ENCODE measurements around the gene C12orf42. TPM values are rescaled to one million over a fixed set of nuclear protein-coding genes. Genes with fewer than 3 reads are reported as not detected.
"Not testable (repeated sequence)": the region's sequence is repeated elsewhere in the genome, so short reads cannot be mapped to it uniquely, and the experiment has no call there.

Gene C12orf42
- polyA plus RNA-seq, 3 donors from 2014 or later, result 0.14 to 0.50 TPM; not detected in 1

- Mint-ChIP-seq H3K4me1 (peaks cover 0 to 3% of the 10 kb centered on the region in 2 donors), H3K36me3 (peaks cover 0 to 15% (median 0%) of the 10 kb centered on the region in 3 donors), H3K27ac (no peak overlapping the region), H3K9me3 (peaks cover 3 to 32% (median 18%) of the 10 kb centered on the region in 6 donors), H3K4me3 (no peak overlapping the region), H3K27me3 (ENCODE audit: low read depth in 3 of 3) (peaks cover 0 to 2% (median 2%) of the 10 kb centered on the region in 3 donors)
- no peak for DNase-seq
Measured at GRCh38 chr12:103431387-103431786, 64.4 kb downstream of the C12orf42 start.

DNA sequence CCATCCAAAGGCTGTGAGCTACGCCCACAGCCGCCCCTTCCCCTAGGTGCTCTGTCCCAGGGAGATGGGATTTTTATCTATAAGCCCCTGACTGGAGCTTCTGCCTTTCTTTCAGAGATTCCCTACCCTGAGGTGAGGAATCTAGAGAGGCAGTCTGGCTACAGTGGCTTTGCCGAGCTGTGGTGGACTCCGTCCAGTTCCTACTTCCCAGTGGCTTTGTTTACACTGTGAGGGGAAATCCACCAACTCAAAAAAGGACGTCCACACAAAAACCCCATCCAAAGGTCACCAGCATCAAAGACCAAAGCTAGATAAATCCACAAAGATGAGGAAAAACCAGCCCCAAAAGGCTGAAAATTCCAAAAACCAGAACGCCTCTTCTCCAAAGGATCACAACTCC, 70.1 kb downstream of the C12orf42 start:
- not testable (repeated sequence) for H3K4me1 Mint-ChIP-seq; DNase-seq; H3K27me3 Mint-ChIP-seq (ENCODE audit: low read depth in 3 of 3); H3K27ac Mint-ChIP-seq; H3K4me3 Mint-ChIP-seq
- peaks cover 0 to 20% (median 0%) of the 10 kb centered on the region in 3 donors for H3K36me3 Mint-ChIP-seq
- peaks cover 5 to 26% (median 11%) of the 10 kb centered on the region in 6 donors for H3K9me3 Mint-ChIP-seq

DNA sequence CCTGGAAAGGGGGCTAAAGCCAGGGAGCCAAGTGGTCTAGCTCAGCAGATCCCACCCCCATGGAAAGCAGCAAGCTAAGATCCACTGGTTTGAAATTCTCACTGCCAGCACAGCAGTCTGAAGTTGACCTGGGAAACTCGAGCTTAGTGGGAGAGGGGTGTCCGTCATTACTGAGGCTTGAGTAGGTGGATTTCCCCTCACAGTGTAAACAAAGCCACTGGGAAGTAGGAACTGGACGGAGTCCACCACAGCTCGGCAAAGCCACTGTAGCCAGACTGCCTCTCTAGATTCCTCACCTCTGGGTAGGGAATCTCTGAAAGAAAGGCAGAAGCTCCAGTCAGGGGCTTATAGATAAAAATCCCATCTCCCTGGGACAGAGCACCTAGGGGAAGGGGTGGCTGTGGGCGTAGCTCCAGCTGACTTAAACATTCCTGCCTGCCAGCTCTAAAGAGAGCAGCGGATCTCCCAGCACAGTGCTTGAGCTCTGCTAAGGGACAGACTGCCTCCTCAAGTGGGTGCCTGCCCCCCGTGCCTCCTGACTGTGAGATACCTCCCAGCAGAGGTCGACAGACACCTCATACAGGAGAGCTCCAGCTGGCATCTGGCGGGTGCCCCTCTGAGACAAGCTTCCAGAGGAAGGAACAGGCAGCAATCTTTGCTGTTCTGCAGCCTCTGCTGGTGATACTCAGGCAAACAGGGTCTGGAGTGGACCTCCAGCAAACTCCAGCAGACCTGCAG, 70.8 kb downstream of the C12orf42 start:
- H3K4me3 Mint-ChIP-seq; H3K27me3 Mint-ChIP-seq (ENCODE audit: low read depth in 3 of 3); H3K27ac Mint-ChIP-seq; H3K4me1 Mint-ChIP-seq; DNase-seq: not testable (repeated sequence)
- H3K9me3 Mint-ChIP-seq, result peaks cover 3 to 24% (median 11%) of the 10 kb centered on the region in 6 donors
- peaks cover 0 to 20% (median 0%) of the 10 kb centered on the region in 3 donors for H3K36me3 Mint-ChIP-seq

DNA sequence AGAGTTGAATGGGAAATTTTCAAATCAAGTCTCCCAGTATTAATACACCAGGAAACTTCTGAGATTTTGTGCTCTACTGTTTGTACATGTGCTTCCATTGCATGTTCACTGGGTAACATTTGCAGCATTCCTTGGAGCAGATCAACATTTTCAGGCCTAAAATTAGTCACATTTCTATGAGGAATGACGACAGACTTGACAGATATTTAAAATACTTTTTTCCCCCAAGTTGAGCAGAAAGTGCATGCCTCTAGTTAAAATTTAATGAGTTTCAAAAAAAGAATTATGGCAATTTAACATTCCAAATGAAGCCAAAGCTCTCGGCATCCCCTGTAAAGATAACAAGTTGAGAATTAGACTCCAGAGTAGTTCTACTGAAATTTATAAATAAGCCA, 72.3 kb downstream of the C12orf42 start:
- Mint-ChIP-seq H3K27ac (no peak overlapping the region), H3K9me3 (peaks cover 2 to 24% (median 10%) of the 10 kb centered on the region in 6 donors), H3K36me3 (peaks cover 0 to 20% (median 0%) of the 10 kb centered on the region in 3 donors), H3K4me1 (peaks cover 0 to 4% of the 10 kb centered on the region in 2 donors), H3K4me3 (no peak overlapping the region), H3K27me3 (ENCODE audit: low read depth in 3 of 3) (peaks cover 0 to 2% (median 0%) of the 10 kb centered on the region in 3 donors)
- DNase-seq, result no peak

- H3K27ac Mint-ChIP-seq, result no peak overlapping the region
- no peak overlapping the region for H3K4me3 Mint-ChIP-seq
- peaks cover under 1 to 20% (median 8%) of the 10 kb centered on the region in 6 donors for H3K9me3 Mint-ChIP-seq
- H3K27me3 Mint-ChIP-seq (ENCODE audit: low read depth in 3 of 3), result peaks cover 0 to 2% (median 0%) of the 10 kb centered on the region in 3 donors
- H3K4me1 Mint-ChIP-seq, result peaks cover 0 to 4% of the 10 kb centered on the region in 2 donors
- H3K36me3 Mint-ChIP-seq, result peaks cover 0 to 15% (median 0%) of the 10 kb centered on the region in 3 donors
- DNase-seq, result no peak
Measured at GRCh38 chr12:103422746-103423515, 72.8 kb downstream of the C12orf42 start.

DNA sequence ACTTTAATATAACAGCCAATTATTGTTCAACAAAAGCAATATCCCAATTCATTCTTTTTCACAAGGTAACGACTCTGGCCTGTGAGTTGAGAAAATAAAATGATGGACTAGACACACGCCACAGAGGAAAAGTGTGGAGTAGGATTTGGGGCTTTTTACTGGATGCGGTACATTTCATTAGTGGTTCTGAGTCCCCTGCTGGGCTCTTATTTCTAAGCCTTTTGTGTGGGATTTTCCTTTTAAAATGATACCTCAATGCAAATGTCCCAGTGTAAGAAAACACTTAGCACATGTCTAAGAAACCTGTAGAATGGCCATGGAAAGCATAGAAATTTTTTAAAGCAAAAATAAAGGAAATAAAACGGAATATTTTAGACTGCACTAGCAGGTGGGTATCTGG, 73.4 kb downstream of the C12orf42 start:
- H3K4me1 Mint-ChIP-seq, result peaks cover 0 to 1% of the 10 kb centered on the region in 2 donors
- no peak overlapping the region for H3K27ac Mint-ChIP-seq
- H3K36me3 Mint-ChIP-seq, result peaks cover 0 to 12% (median 0%) of the 10 kb centered on the region in 3 donors

GRCh38 chr12:103421402-103421801, 74.4 kb downstream of the C12orf42 start:
- DNase-seq, result no peak
- H3K27me3 Mint-ChIP-seq (ENCODE audit: low read depth in 3 of 3), result peaks cover 0 to 2% (median 0%) of the 10 kb centered on the region in 3 donors
- H3K36me3 Mint-ChIP-seq, result peaks cover 0 to 10% (median 0%) of the 10 kb centered on the region in 3 donors
- H3K4me1 Mint-ChIP-seq, result peaks cover 0 to 1% of the 10 kb centered on the region in 2 donors
- H3K4me3 Mint-ChIP-seq, result no peak overlapping the region
- no peak overlapping the region for H3K27ac Mint-ChIP-seq
- peaks cover 0 to 6% (median 3%) of the 10 kb centered on the region in 6 donors for H3K9me3 Mint-ChIP-seq

More for the DNA sequence above, 73.4 kb downstream of the C12orf42 start:
- peaks cover 0 to 14% (median 4%) of the 10 kb centered on the region in 6 donors for H3K9me3 Mint-ChIP-seq
- DNase-seq, result no peak
- H3K27me3 Mint-ChIP-seq (ENCODE audit: low read depth in 3 of 3), result peaks cover 0 to 2% (median 0%) of the 10 kb centered on the region in 3 donors
- H3K4me3 Mint-ChIP-seq, result no peak overlapping the region

- Mint-ChIP-seq H3K27ac (no peak overlapping the region), H3K9me3 (peaks cover 0 to 2% (median 0%) of the 10 kb centered on the region in 6 donors), H3K4me1 (no peaks in the 10 kb centered on the region), H3K27me3 (ENCODE audit: low read depth in 3 of 3) (peaks cover 0 to 2% (median 0%) of the 10 kb centered on the region in 3 donors), H3K4me3 (no peak overlapping the region), H3K36me3 (no peaks in the 10 kb centered on the region)
- DNase-seq, result no peak
Measured at GRCh38 chr12:103415681-103416080, 80.1 kb downstream of the C12orf42 start.

- H3K27me3 Mint-ChIP-seq (ENCODE audit: low read depth in 3 of 3), result peaks cover 0 to 1% (median 0%) of the 10 kb centered on the region in 3 donors
- H3K36me3 Mint-ChIP-seq, result no peaks in the 10 kb centered on the region
- peaks cover 0 to 6% (median 0%) of the 10 kb centered on the region in 6 donors for H3K9me3 Mint-ChIP-seq
- H3K27ac Mint-ChIP-seq, result no peak overlapping the region
- no peak for DNase-seq
- H3K4me3 Mint-ChIP-seq, result no peak overlapping the region
- no peaks in the 10 kb centered on the region for H3K4me1 Mint-ChIP-seq
Measured at GRCh38 chr12:103401421-103401820, 94.3 kb downstream of the C12orf42 start.

GRCh38 chr12:103399986-103400385, 95.8 kb downstream of the C12orf42 start:
- Mint-ChIP-seq H3K36me3 (no peaks in the 10 kb centered on the region), H3K27ac (no peak overlapping the region), H3K4me3 (no peak overlapping the region), H3K9me3 (peaks cover 0 to 6% (median 0%) of the 10 kb centered on the region in 6 donors), H3K27me3 (ENCODE audit: low read depth in 3 of 3) (no peaks in the 10 kb centered on the region), H3K4me1 (no peaks in the 10 kb centered on the region)
- no peak for DNase-seq

DNA sequence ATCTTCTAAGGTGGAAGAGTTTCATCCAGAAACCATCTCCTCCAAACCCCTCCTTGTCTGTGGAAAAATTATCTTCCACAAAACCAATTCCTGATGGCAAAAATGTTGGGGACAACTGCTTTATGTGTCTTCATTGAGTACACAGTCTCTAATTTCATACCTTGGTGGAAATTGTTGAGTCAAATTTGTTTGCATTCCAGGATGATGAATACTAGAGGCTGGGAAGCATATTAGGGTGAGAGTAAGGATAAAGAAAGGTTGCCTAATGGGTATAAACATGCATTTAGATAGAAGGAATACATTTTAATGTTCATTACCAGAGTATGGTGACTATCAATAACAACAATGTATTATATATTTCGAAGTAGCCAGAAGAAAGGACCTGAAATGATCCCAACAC, 98.2 kb downstream of the C12orf42 start:
- Mint-ChIP-seq H3K36me3 (no peaks in the 10 kb centered on the region), H3K27ac (no peak overlapping the region), H3K4me1 (no peaks in the 10 kb centered on the region), H3K27me3 (ENCODE audit: low read depth in 3 of 3) (no peaks in the 10 kb centered on the region), H3K9me3 (peaks cover 0 to 10% (median 0%) of the 10 kb centered on the region in 6 donors), H3K4me3 (no peak overlapping the region)
- DNase-seq, result no peak

- peaks cover 0 to 4% (median 0%) of the 10 kb centered on the region in 3 donors for H3K36me3 Mint-ChIP-seq
- H3K27ac Mint-ChIP-seq, result no peak overlapping the region
- no peaks in the 10 kb centered on the region for H3K27me3 Mint-ChIP-seq (ENCODE audit: low read depth in 3 of 3)
- no peaks in the 10 kb centered on the region for H3K4me1 Mint-ChIP-seq
- no peak overlapping the region for H3K4me3 Mint-ChIP-seq
- DNase-seq, result no peak
- peaks cover 0 to 12% (median 0%) of the 10 kb centered on the region in 6 donors for H3K9me3 Mint-ChIP-seq
Measured at GRCh38 chr12:103392722-103393121, 103.0 kb downstream of the C12orf42 start.

GRCh38 chr12:103391103-103391502, 104.7 kb downstream of the C12orf42 start:
- Mint-ChIP-seq H3K4me1 (no peaks in the 10 kb centered on the region), H3K4me3 (no peak overlapping the region), H3K9me3 (peaks cover 0 to 8% (median under 1%) of the 10 kb centered on the region in 6 donors), H3K27me3 (ENCODE audit: low read depth in 3 of 3) (peaks cover 0 to 3% (median 2%) of the 10 kb centered on the region in 3 donors), H3K27ac (no peak overlapping the region), H3K36me3 (peaks cover 0 to 4% (median 0%) of the 10 kb centered on the region in 3 donors)
- no peak for DNase-seq

DNA sequence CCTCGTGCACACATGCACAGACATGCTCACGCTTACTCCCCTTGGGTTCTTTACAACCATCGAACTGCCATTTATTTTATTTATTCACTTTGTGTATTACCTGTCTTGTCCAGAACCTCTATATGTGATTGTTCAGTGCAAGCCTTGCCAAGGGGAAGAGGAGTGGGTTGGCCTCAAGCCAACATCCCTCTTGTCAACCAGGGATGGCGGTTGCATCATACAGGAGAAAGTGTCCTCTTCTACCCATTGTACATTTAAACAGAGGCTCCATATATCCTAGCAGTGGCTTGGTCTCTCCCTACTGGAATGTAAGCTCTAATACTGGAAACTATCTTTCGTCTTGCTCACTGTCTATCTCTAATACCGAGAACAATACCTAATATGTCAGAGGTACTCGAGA, 108.4 kb downstream of the C12orf42 start:
- peaks cover 0 to 3% (median 2%) of the 10 kb centered on the region in 3 donors for H3K27me3 Mint-ChIP-seq (ENCODE audit: low read depth in 3 of 3)
- peaks cover 0 to 4% (median under 1%) of the 10 kb centered on the region in 6 donors for H3K9me3 Mint-ChIP-seq
- no peak overlapping the region for H3K4me3 Mint-ChIP-seq
- H3K27ac Mint-ChIP-seq, result no peak overlapping the region
- H3K4me1 Mint-ChIP-seq, result no peaks in the 10 kb centered on the region
- DNase-seq, result no peak
- H3K36me3 Mint-ChIP-seq, result peaks cover 0 to 4% (median 0%) of the 10 kb centered on the region in 3 donors
